K562 (cell line): ENCODE results near the gene CARMIL1. TPM values are rescaled to one million over a fixed set of nuclear protein-coding genes. Genes with fewer than 3 reads are reported as not detected.

Experiments
- ATAC-seq: fragments of 200-7000 bp; cut with Tn5 transposase; 3 replicates; pipeline ENCODE4 v1.9.1; 2020; ENCODE audit warnings: moderate library complexity
- BruUV-seq: library from RNA; stranded (reverse); fragments of 400-500 nt; replicated peaks from 2 replicates; lab custom pipeline; 2021; lab: Mats Ljungman, UMichigan
- CTCF ChIA-PET: fragments of 300-600 bp; formaldehyde crosslinking; extraction: SDS; loops from one replicate; lab custom pipeline; 2021; ENCODE audit warnings: low intra/inter-chr PET ratio; lab: Yijun Ruan, JAX
- POLR2A ChIA-PET: fragments of 300-600, 350-650 bp; sonication (Branson Sonifier 250); formaldehyde crosslinking; extraction: SDS; loops from one replicate; lab custom pipeline; 2021; ENCODE audit warnings: antibody characterized with exemption, inconsistent platforms; lab: Yijun Ruan, JAX
- DNase-seq, 4 experiments: peaks; one replicate each; pipeline versions ENCODE4 v3.0.0 to v3.0.0-alpha.2; 2011 to 2018; ENCODE audit warnings: low spot score in 3 of 4, mixed read lengths in 3 of 4; ENCODE audit errors: extremely low read depth in 1 of 4
- FAIRE-seq: peaks from 2 replicates; lab custom pipeline; 2011; peaks lifted over from hg19 to GRCh38; lab: Jason Lieb, UNC
- H2AFZ ChIP-seq: 2 replicates; pipeline ENCODE4 v1.6.0; 2011; ENCODE audit warnings: low read depth, low read length, control low read depth, inconsistent platforms
- H3K27ac ChIP-seq: fragments of 200-600 bp; 3 replicates; pipeline ENCODE4 v1.8.0; 2011; ENCODE audit warnings: low read depth, mild to moderate bottlenecking, control low read depth, inconsistent platforms, low read length, moderate library complexity, mixed read lengths; ENCODE audit errors: extremely low read depth
- H3K27me3 ChIP-seq, 2 experiments: fragments of 300-600 bp in 1 of 2; 2 replicates in 1 of 2; 3 replicates in 1 of 2; pipeline versions ENCODE4 v1.6.0 to v1.8.0; 2011; ENCODE audit warnings: inconsistent platforms in 2 of 2, low read length in 2 of 2, mild to moderate bottlenecking in 1 of 2, mixed read lengths in 1 of 2, moderate library complexity in 1 of 2; ENCODE audit not compliant: control insufficient read depth in 2 of 2, insufficient read depth in 2 of 2
- H3K36me3 ChIP-seq: fragments of 300-600 bp; 3 replicates; pipeline ENCODE4 v1.8.0; 2011; ENCODE audit warnings: mild to moderate bottlenecking, low read length, inconsistent platforms; ENCODE audit not compliant: control insufficient read depth, insufficient read depth
- H3K4me1 ChIP-seq, 2 experiments: fragments of 200-600 bp in 1 of 2; replicated peaks in 1 of 2; 2 replicates in 1 of 2; 3 replicates in 1 of 2; pipeline versions ENCODE4 v1.5.1 to v1.8.0; 2011; ENCODE audit warnings: inconsistent platforms in 2 of 2, low read length in 2 of 2, mild to moderate bottlenecking in 1 of 2, mixed read lengths in 1 of 2, moderate library complexity in 1 of 2; ENCODE audit not compliant: control insufficient read depth in 2 of 2, insufficient read depth in 2 of 2
- H3K4me2 ChIP-seq: 2 replicates; pipeline ENCODE4 v1.6.1; 2011; ENCODE audit warnings: low read length, control low read depth, inconsistent platforms, mixed read lengths; ENCODE audit not compliant: insufficient read depth
- H3K4me3 ChIP-seq: fragments of 200-600 bp; sonication (generic), shearing (Covaris generic); 2 replicates; pipeline ENCODE4 v1.5.1; 2016; ENCODE audit warnings: control low read depth, inconsistent platforms
- H3K79me2 ChIP-seq: fragments of 200-600 bp; 3 replicates; pipeline ENCODE4 v1.8.0; 2011; ENCODE audit warnings: low read length, inconsistent platforms; ENCODE audit not compliant: control insufficient read depth, insufficient read depth
- H3K9ac ChIP-seq, 2 experiments: 2 replicates each; pipeline versions ENCODE4 v1.6.0 to v1.6.1; 2011; ENCODE audit warnings: low read depth in 2 of 2, low read length in 2 of 2, control low read depth in 1 of 2, inconsistent platforms in 1 of 2, mild to moderate bottlenecking in 1 of 2, mixed read lengths in 1 of 2; ENCODE audit not compliant: insufficient read depth in 1 of 2
- H3K9me1 ChIP-seq: one replicate; pipeline ENCODE4 v1.6.0; 2011; ENCODE audit warnings: inconsistent platforms, mild to moderate bottlenecking, low read length, moderate library complexity; ENCODE audit not compliant: control insufficient read depth, insufficient read depth
- H3K9me3 ChIP-seq: replicated peaks from 2 replicates; pipeline ENCODE4 v1.5.1; 2011; ENCODE audit warnings: low read depth, low read length, inconsistent platforms; ENCODE audit not compliant: control insufficient read depth, insufficient read depth
- H4K20me1 ChIP-seq: replicated peaks from 2 replicates; pipeline ENCODE4 v1.6.1; 2011; ENCODE audit warnings: low read length, inconsistent platforms, mixed read lengths; ENCODE audit not compliant: control insufficient read depth, insufficient read depth
- E2F3 ChIP-seq: fragments of 250-450 bp; sonication (Bioruptor Pico); IDR thresholded peaks from 2 replicates; pipeline ENCODE4 v1.4.0; 2020; ENCODE audit warnings: mild to moderate bottlenecking
- EP300 ChIP-seq: IDR thresholded peaks from 2 replicates; pipeline ENCODE4 v1.6.1; 2012; ENCODE audit warnings: low read length, improper control_type of control experiment
- GATA2 ChIP-seq: sonication (generic); formaldehyde crosslinking; IDR thresholded peaks from 2 replicates; pipeline ENCODE4 v1.4.0; 2020; ENCODE audit warnings: mild to moderate bottlenecking, missing genetic modification reagents
- MED1 ChIP-seq: sonication (generic); formaldehyde crosslinking; IDR thresholded peaks from 2 replicates; pipeline ENCODE4 v1.8.1; 2023; ENCODE audit warnings: missing genetic modification reagents, borderline replicate concordance
- NBN ChIP-seq: fragments of 450-650 bp; IDR thresholded peaks from 2 replicates; pipeline ENCODE4 v1.6.1; 2016; ENCODE audit warnings: low read depth, mild to moderate bottlenecking
- POLR2AphosphoS2 ChIP-seq: IDR thresholded peaks from 2 replicates; pipeline ENCODE4 v1.6.1; 2012; ENCODE audit warnings: low read length, improper control_type of control experiment
- PPARD ChIP-seq: fragments of 250-450 bp; sonication (Bioruptor Pico); IDR thresholded peaks from 2 replicates; pipeline ENCODE4 v1.8.0; 2022; ENCODE audit warnings: inconsistent platforms, mild to moderate bottlenecking, moderate library complexity
- PTTG1 ChIP-seq: fragments of 450-650 bp; IDR thresholded peaks from 2 replicates; pipeline ENCODE4 v1.6.1; 2016; ENCODE audit warnings: low read depth, mild to moderate bottlenecking, missing genetic modification characterization, missing compliant biosample characterization
- SMARCB1 ChIP-seq: IDR thresholded peaks from 2 replicates; pipeline ENCODE4 v1.6.1; 2011; ENCODE audit warnings: improper control_type of control experiment, low read depth; ENCODE audit not compliant: insufficient read length
- SNIP1 ChIP-seq: fragments of 450-650 bp; IDR thresholded peaks from 2 replicates; pipeline ENCODE4 v1.7.1; 2017; ENCODE audit warnings: low read depth, mild to moderate bottlenecking
- ZNF133 ChIP-seq: fragments of 250-450 bp; sonication (Bioruptor Pico); IDR thresholded peaks from 2 replicates; pipeline ENCODE4 v1.4.0; 2020; ENCODE audit warnings: mild to moderate bottlenecking
- ZNF232 ChIP-seq: sonication (generic); formaldehyde crosslinking; IDR thresholded peaks from 2 replicates; pipeline ENCODE4 v1.8.0; 2022; ENCODE audit warnings: mild to moderate bottlenecking, missing genetic modification reagents
- ZNF311 ChIP-seq: fragments of 250-450 bp; sonication (Bioruptor Pico); IDR thresholded peaks from 2 replicates; pipeline ENCODE4 v1.4.0; 2020; ENCODE audit warnings: mild to moderate bottlenecking, moderate library complexity
- ZNF717 ChIP-seq: fragments of 250-450 bp; sonication (Bioruptor Pico); IDR thresholded peaks from 2 replicates; pipeline ENCODE4 v1.5.0; 2021
- WGBS: fragments of 100-300 bp; shearing (Covaris generic); methylation state at CpG from one replicate; pipeline ENCODE4 v1.1.6; 2016; ENCODE audit warnings: low coverage, mixed read lengths; ENCODE audit not compliant: insufficient coverage; ENCODE audit errors: missing lambda C conversion rate; 5-methylcytosine and 5-hydroxymethylcytosine counted together
- in situ Hi-C: fragments of 300-500 bp; cut with MboI; formaldehyde crosslinking; loops from 4 replicates; pipeline ENCODE4 v1.15.0; 2018; ENCODE audit warnings: inconsistent platforms, mixed read lengths
- intact Hi-C: fragments of 100-400 bp; cut with micrococcal nuclease; formaldehyde crosslinking; loops from 2 replicates; pipeline ENCODE4 v1.14.2; 2022
- polyA plus RNA-seq, 8 experiments: library from polyadenylated mRNA; depleted of rRNA in 4 of 8; stranded (reverse) in 5 of 8; unstranded in 3 of 8; fragments of >200 nt; fragmentation: Nextera tagmentation in 2 of 8; fragmentation: Illumina TruSeq in 1 of 8; extraction: Ambion mirVana in 2 of 8; extraction: Trizol in 1 of 8; gene quantifications; 2 replicates each; pipeline versions ENCODE4 v1.2.1 to v1.2.3, GENCODE V29; 2011 to 2014; ENCODE audit warnings: inconsistent platforms in 1 of 8, missing spikeins in 1 of 8
- total RNA-seq, 7 experiments: library from RNA; depleted of rRNA in 6 of 7; stranded (reverse); fragments of >200 nt in 6 of 7; fragmentation: Illumina TruSeq in 2 of 7; extraction: Trizol in 2 of 7; gene quantifications; 2 replicates each; pipeline versions ENCODE4 v1.2.1 to v1.2.3, GENCODE V29; 2011 to 2021; ENCODE audit warnings: low replicate concordance in 1 of 7
- TF ChIP-seq, protein P1 (sequence below): fragments of 250-450 bp; sonication (Bioruptor Pico); IDR thresholded peaks from 2 replicates; pipeline ENCODE4 v1.8.0; 2022; ENCODE audit warnings: moderate library complexity, mild to moderate bottlenecking, inconsistent platforms
- TF ChIP-seq, protein P2 (sequence below): fragments of 250-450 bp; sonication (Bioruptor Pico); IDR thresholded peaks from 2 replicates; pipeline ENCODE4 v1.4.0; 2020; ENCODE audit warnings: mild to moderate bottlenecking, moderate library complexity

Gene CARMIL1
- total and polyA plus RNA-seq, 9 of the 15 experiments (the other 6 are each of a cell fraction or from before 2014, with no cell fraction given): 0.04 to 0.32 (median 0.10) TPM; not detected in 1

GRCh38 chr6:25312034-25312620 lies 33.0 kb downstream of the CARMIL1 start:
- no peak overlapping the region for H3K4me3 ChIP-seq
- no peak for FAIRE-seq

More at GRCh38 chr6:25312034-25312620, 33.0 kb downstream of the CARMIL1 start:
- H3K27me3 ChIP-seq: peaks cover 2 to 4% of the 10 kb centered on the region in 2 experiments; a peak in 3 of 5 replicates
- intact Hi-C loops (no loop called here), in situ Hi-C loops (no loop called here)
- no peaks in the 10 kb centered on the region for H3K79me2 ChIP-seq
- H3K9me1 ChIP-seq: no peaks in the 10 kb centered on the region
- no peak for DNase-seq
- no peak overlapping the region for H3K4me2 ChIP-seq
- no peak overlapping the region for H3K9ac ChIP-seq
- H3K27ac ChIP-seq: no peak overlapping the region
- TF ChIP-seq GATA2 (CRISPR knock-in tag) (no peak), NBN (no peak), SNIP1 (no peak), SMARCB1 (no peak), ZNF717 (CRISPR knock-in tag) (no peak), ZNF311 (CRISPR knock-in tag) (no peak), E2F3 (CRISPR knock-in tag) (no peak), EP300 (no peak), PPARD (no peak), POLR2AphosphoS2 (no peak), ZNF133 (CRISPR knock-in tag) (no peak), PTTG1 (no peak), ZNF232 (CRISPR knock-in tag) (no peak), MED1 (no peak)
- TF ChIP-seq, protein P1, sequence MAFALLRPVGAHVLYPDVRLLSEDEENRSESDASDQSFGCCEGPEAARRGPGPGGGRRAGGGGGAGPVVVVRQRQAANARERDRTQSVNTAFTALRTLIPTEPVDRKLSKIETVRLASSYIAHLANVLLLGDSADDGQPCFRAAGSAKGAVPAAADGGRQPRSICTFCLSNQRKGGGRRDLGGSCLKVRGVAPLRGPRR (CRISPR knock-in tag): no peak
- TF ChIP-seq, protein P2, sequence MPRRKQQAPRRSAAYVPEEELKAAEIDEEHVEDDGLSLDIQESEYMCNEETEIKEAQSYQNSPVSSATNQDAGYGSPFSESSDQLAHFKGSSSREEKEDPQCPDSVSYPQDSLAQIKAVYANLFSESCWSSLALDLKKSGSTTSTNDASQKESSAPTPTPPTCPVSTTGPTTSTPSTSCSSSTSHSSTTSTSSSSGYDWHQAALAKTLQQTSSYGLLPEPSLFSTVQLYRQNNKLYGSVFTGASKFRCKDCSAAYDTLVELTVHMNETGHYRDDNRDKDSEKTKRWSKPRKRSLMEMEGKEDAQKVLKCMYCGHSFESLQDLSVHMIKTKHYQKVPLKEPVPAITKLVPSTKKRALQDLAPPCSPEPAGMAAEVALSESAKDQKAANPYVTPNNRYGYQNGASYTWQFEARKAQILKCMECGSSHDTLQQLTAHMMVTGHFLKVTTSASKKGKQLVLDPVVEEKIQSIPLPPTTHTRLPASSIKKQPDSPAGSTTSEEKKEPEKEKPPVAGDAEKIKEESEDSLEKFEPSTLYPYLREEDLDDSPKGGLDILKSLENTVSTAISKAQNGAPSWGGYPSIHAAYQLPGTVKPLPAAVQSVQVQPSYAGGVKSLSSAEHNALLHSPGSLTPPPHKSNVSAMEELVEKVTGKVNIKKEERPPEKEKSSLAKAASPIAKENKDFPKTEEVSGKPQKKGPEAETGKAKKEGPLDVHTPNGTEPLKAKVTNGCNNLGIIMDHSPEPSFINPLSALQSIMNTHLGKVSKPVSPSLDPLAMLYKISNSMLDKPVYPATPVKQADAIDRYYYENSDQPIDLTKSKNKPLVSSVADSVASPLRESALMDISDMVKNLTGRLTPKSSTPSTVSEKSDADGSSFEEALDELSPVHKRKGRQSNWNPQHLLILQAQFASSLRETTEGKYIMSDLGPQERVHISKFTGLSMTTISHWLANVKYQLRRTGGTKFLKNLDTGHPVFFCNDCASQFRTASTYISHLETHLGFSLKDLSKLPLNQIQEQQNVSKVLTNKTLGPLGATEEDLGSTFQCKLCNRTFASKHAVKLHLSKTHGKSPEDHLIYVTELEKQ (CRISPR knock-in tag): no peak
- no peak for ATAC-seq
- POLR2A ChIA-PET: interaction anchor here (0.9 kb wide), 1 partner anchor 47 kb away, joined by 3 read pairs; no protein-coding TSS in a partner anchor
- H3K36me3 ChIP-seq: no peaks in the 10 kb centered on the region
- WGBS: 0% methylated on average over 2 of the region's 2 CpGs
- no peak overlapping the region for H2AFZ ChIP-seq
- no peaks in the 10 kb centered on the region for H4K20me1 ChIP-seq
- BruUV-seq: no TSS peak
- no peaks in the 10 kb centered on the region for H3K4me1 ChIP-seq
- CTCF ChIA-PET: interaction anchor here (0.6 kb wide), 1 partner anchor 579 kb away, joined by 7 read pairs; no protein-coding TSS in a partner anchor
- no peaks in the 10 kb centered on the region for H3K9me3 ChIP-seq
